ENCODE data around the gene PCDH9.
"Not testable (repeated sequence)": the region's sequence is repeated elsewhere in the genome, so short reads cannot be mapped to it uniquely, and the experiment has no call there.

The PCDH9 gene

DNA sequence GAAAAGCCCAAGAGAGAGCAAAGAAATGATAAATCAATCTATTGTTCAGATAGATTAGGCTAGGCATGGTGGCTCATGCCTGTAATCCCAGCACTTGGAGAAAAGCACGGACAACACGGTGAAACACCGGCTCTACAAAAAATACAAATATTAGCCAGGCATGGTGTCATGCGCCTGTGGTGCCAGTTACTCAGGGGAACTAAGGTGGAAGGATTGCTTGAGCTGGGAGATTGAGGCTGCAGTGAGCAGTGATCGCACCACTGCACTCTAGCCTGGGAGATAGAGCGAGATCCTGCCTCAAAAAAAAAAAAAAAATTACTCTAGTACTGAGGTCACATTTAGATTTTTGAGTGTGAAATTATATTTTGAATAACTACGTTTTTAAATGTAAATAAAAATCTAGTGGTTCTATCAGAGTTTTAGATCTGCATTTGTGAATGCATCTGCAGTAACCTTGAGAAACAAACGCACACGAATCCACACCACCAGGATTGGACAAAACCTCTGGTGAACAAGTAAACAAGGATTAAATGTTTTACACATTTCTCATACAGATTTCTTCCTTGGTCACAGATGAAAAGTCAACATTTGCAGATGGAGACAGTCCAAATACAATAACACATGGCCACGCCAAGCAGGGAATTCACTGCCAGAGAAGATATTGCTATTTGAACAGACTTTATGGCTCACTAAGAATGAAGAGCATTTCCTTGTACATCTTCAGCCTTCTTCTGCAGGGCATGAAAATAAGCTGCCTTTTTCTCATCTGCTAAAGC is 917.6 kb downstream of the PCDH9 start:
- DNase-seq = no peak

DNA sequence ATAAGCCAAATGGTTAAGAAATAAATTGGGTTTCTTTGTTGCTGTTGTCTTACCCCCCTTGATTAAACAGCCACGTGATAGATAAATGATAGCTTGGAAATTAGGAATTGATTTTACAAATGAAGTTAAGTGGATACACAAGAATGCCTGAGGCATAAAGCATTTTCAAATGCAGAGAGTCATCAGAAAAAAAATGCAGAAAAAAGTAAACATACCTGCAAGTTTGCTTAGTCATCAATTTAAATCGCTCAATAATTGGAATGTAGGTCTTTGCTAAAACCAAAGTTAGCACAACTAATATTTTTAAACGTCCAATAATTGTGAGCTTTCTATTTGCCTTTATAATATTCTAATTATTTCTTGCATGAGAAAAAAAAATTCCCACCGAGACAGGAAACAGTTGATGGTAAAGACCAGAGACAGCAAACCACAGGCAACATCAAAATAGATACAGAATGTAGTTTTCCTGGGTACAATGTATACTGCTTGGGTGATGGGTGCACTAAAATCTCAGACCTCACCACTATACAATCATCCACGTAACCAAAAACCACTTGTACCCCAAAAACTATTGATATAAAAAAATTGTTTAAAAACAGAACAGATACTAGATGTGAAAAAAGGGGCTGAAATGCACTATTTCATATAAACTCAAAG is 924.0 kb downstream of the PCDH9 start:
- DNase-seq = no peak

DNA sequence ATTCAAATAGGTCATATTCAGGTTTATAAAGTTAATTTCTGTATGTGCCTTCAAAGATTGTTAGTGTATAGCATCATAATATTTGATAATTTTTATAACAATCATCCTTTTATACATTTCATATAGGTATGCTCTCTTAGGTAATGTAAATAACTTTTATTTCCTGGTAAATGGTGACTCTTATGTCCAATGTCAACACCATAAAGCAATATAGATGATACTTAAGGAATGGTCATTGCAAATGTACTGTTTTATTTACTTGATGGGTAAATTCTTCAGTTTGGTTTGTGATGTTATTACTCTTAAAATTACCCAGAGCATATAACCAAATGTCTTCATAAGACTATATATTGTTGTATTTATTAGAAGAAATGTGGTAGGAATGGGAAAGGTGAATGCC is 928.7 kb downstream of the PCDH9 start:
- DNase-seq = no peak

DNA sequence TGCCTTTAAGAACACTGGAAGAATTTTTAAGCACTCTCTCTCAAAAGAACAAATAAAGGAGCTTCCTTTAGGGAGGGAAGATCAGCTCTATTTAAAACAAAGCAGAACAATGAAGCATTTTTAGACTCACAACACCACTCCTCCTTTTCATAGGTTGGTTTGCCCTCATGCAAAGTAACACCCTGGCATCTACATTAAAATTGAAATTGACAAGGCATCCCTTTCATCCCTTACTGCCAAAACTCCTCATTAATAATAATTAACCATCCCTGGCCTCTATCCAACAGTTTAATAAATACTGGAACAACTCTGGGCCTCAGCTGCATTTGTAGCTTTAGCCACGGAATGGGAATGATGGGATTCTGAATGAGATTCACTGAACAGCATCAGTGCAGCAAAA is 929.1 kb downstream of the PCDH9 start:
- DNase-seq = no peak

DNA sequence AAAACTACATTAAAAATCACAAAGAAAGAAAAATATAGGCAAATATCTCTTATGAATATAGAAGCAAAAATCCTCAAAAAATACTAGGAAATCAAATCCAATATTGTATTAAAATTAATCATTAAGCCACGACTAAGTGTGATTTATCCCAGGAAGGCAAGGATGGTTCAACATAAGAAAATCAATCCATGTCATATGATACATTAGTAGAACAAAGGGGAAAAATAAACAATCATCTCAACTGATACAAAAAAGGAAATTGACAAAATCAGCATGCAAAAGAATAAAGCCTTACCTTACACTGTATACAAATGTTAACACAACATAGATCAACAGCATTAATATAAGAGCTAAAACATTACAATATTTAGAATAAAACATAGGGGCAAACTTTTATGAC is 933.3 kb downstream of the PCDH9 start:
- DNase-seq = no peak

DNA sequence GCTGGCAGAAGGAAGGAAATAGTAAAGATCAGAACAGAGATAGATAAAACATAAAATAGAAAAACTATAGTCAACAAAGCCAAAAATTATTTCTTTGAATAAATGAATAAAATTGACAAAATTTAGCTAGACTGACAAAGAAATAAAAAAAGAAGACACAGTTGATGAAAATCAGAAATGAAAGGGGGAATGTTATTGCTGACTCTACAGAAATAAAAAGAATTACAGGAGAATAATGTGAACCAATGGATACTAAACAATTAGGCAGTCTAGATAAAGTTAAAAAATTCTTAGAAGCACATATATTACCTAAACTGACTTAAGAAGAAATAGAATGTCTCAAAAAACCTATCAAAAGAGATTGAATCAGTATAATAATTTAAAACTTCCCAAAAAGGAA is 933.8 kb downstream of the PCDH9 start:
- DNase-seq = no peak

DNA sequence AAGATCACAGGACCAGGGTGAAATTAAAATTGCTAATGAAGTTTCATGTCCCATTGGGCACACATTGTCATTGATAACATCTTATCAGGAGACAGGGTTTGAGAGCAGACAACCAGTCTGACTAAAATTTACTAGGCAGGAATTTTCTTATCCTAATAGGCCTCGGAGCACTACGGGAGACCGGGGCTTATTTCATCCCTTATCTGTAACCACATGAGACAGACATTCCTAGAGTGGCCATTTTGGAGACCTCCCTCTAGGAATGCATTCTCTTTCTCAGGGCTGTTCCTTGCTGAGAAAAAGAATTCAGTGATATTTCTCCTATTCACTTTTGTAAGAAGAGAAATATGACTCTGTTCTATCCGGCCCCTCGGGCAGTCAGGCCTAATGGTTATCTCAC is 943.3 kb downstream of the PCDH9 start:
- DNase-seq = not testable (repeated sequence)

DNA sequence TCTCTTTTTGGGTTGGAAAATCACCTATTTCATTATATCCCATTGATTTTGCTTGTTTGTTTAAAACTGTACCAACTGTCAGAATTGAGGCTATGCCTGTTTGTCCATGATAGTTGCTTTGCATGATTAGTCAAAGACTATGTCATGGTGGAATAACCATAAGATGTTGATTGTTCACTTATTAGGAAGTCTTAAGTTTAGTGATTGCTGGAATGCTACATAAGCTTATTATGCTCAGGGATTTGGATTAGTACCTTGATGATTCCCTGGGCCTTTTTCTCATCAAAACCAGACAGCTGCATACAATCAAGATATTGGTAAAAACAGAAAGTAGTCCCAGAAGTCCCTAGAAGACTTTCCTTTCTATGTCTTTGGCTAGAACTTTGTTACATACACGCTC is 954.7 kb downstream of the PCDH9 start:
- no peak for DNase-seq

DNA sequence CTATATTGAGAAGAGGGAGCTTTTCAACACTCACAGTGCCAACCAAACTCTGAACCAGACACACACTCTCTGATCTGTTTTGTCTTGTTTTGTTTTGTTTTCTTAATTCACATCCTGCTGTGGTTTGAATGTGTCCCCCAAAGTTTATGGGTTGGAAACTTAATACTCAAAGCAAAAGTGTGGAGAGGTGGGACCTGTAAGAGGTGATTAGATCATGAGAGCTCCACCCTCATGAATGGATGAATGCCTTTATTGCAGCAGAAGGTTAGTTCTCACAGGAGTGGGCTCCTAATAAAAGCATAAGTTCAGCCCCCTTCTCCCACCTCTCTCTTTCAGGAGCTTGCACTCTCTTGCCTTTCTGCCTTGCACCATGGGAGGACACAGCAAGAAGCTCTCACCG is 957.1 kb downstream of the PCDH9 start:
- no peak for DNase-seq

DNA sequence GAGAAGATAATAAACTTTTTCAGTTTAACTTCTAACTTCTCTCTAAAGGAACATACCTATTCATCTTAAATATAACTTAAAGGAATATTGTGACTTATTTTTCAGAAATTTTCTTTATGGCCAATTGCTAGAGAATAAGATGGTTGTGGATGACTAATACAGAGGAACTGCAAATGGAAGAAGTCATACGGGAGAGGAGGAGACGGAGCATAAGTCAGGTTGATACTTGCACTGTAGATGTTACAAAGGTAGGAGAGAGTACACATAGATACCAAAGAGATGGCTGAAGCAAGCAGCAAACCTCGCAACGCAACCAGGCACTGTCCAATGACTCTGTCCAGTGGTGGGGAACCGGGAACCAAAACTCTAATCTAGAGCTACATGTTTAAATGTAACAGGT is 963.4 kb downstream of the PCDH9 start:
- no peak for DNase-seq

DNA sequence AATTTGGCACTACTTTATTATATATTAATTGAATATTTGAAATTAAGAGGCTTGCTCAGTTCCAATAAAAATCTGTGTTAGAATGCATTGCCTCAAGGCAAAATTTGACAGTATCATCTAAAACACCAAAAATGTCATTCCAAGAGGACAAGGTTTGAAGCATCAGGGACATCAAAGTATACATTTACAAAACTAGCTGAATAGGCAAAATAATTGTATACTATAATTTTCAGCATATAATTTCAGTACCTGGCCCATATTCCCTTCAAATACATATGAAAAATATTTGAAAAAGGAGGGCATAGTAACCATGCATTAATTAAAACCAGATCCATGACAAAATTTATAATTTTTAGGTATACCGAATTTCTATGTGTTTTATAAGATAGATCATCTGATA is 963.8 kb downstream of the PCDH9 start:
- DNase-seq = no peak

DNA sequence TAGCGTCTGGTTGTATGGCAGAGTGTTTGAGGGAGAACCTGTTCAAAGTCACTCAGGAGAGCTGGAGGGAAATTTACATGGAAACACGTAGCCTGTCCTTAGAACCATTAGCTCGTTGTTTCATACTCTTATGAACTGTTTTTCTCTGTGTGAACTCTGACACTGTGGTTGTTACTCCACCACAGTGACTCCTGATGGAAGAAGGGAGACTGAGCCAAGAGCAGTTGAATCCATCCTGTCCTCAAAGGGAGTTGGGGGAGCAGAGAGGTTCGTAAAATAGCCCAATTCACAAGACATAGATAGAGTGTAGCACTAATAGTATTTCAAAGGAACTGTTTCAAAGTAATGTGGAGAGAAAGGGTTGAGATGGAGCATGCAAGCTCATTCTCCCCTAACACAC is 964.8 kb downstream of the PCDH9 start:
- DNase-seq = no peak

DNA sequence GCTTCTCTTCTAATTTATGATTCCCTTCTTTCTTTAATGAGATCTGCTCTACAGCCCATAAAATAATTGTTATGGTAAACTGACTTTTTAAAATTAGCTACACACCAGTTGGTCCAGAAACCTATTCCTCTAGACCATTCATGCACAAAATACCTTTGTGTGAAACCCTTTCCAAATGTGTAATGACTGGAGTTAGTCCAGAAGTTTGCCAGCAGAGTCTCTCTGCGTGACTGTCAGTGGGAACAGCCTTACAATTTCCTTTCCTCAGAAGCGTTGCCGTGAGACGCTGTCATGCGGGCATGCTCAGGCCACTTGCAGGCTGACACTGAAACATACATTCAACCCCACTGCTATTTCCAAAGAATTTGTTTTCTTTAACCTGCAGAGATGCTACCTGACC is 965.2 kb downstream of the PCDH9 start:
- DNase-seq = no peak

DNA sequence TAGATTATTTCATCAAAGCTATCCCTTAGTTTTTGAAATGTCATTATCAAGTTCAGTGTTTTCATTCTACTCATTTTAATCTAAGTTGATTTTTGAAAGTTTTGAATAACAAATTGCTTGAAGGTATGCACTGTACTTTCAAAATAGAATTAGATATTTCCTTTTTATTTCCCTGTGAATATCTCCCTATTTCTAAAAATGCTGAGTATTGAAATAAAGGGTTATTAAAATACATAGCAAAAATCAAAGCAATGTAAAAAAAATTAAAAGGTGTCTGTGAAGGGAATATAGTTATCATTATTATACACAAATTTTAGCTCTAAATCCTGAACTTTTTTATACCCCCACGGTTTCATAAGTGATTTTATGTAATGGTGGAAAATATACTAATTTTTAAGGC is 967.8 kb downstream of the PCDH9 start:
- no peak for DNase-seq

DNA sequence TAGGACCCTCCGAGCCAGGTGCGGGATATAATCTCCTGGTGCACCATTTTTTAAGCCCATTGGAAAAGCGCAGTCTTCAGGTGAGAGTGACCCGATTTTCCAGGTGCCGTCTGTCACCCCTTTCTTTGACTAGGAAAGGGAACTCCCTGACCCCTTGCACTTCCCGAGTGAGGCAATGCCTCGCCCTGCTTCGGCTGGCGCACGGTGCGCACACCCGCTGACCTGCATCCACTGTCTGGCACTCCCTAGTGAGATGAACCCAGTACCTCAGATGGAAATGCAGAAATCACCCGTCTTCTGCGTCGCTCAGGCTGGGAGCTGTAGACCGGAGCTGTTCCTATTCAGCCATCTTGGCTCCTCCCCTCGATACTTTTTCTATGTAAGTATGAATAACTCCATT is 970.7 kb downstream of the PCDH9 start:
- not testable (repeated sequence) for DNase-seq
